HG03520 (cell line): Measurements from ENCODE around the gene FRMPD4.
"Not testable (repeated sequence)": the region's sequence is repeated elsewhere in the genome, so short reads cannot be mapped to it uniquely, and the experiment has no call there.

Experiments used
- ATAC-seq: cut with Tn5 transposase; IDR thresholded peaks from one replicate; pipeline ENCODE4 v1.9.1; 2021; ENCODE audit warnings: mild to moderate bottlenecking, moderate library complexity; ENCODE audit not compliant: unreplicated experiment

FRMPD4 gene

GRCh38 chrX:12138361-12139313, at the start of gene FRMPD4:
TSS of gene FRMPD4 (plus strand) at chrX:12138473. CDS start at chrX:12138972, 499 bp downstream.
- ATAC-seq: no peak

GRCh38 chrX:12089740-12090139, 48.5 kb upstream of the FRMPD4 start:
- ATAC-seq: no peak

- no peak for ATAC-seq
These were observed 25.0 kb upstream of the FRMPD4 start for GRCh38 chrX:12113321-12113720.

GRCh38 chrX:12115377-12115776, 22.9 kb upstream of the FRMPD4 start:
- ATAC-seq: no peak

- ATAC-seq: no peak
These were observed 20.1 kb upstream of the FRMPD4 start for GRCh38 chrX:12118134-12118533.

- no peak for ATAC-seq
These were observed 10.3 kb upstream of the FRMPD4 start for GRCh38 chrX:12128017-12128416.

- no peak for ATAC-seq
These were observed 317 bp upstream of the FRMPD4 start for GRCh38 chrX:12137951-12138360.

GRCh38 chrX:12139934-12140611, 1.8 kb downstream of the FRMPD4 start:
- no peak for ATAC-seq

- ATAC-seq: no peak
These were observed 3.2 kb downstream of the FRMPD4 start for GRCh38 chrX:12141511-12141910.

GRCh38 chrX:12142661-12143060, 4.4 kb downstream of the FRMPD4 start:
- no peak for ATAC-seq

GRCh38 chrX:12145402-12145801, 7.1 kb downstream of the FRMPD4 start:
- ATAC-seq: no peak

- no peak for ATAC-seq
These were observed 11.6 kb downstream of the FRMPD4 start for GRCh38 chrX:12149670-12150407.

- ATAC-seq: no peak
These were observed 15.0 kb downstream of the FRMPD4 start for GRCh38 chrX:12153317-12153716.

GRCh38 chrX:12153741-12154140, 15.5 kb downstream of the FRMPD4 start:
- no peak for ATAC-seq

GRCh38 chrX:12159799-12160198, 21.5 kb downstream of the FRMPD4 start:
- no peak for ATAC-seq

GRCh38 chrX:12162420-12162819, 24.1 kb downstream of the FRMPD4 start:
- no peak for ATAC-seq

GRCh38 chrX:12164180-12164579, 25.9 kb downstream of the FRMPD4 start:
- not testable (repeated sequence) for ATAC-seq

GRCh38 chrX:12170755-12171154, 32.5 kb downstream of the FRMPD4 start:
- no peak for ATAC-seq

- ATAC-seq: no peak
These were observed 36.1 kb downstream of the FRMPD4 start for GRCh38 chrX:12174358-12174757.

GRCh38 chrX:12197030-12197429, 58.8 kb downstream of the FRMPD4 start:
- ATAC-seq: no peak

- no peak for ATAC-seq
These were observed 68.1 kb downstream of the FRMPD4 start for GRCh38 chrX:12206413-12206812.
